Hematopoietic multipotent progenitor cell (in vitro differentiated cells): ENCODE results near the gene GFI1B. TPM values are rescaled to one million over a fixed set of nuclear protein-coding genes. Genes with fewer than 3 reads are reported as not detected.

Experiments used
- DNase-seq, 3 donors: peaks; one replicate each; pipeline ENCODE4 v3.0.0-alpha.2; 2011 to 2015; ENCODE audit warnings: low read depth in 2 of 3, low spot score in 2 of 3
- total RNA-seq: library from RNA; depleted of rRNA; stranded (reverse); fragments of >200 nt; gene quantifications from one replicate; pipeline ENCODE4 v1.2.3, GENCODE V29; 2012

Gene GFI1B
- total RNA-seq: 72.4 TPM

GRCh38 chr9:132978451-132979131 lies at the start of gene GFI1B:
Gene GFI1B, plus strand, starts transcription at chr9:132978694. Its CDS starts 7,985 bp downstream, at chr9:132986679.
- peak in 2 of 3 donors; percentile 44 to 64 for DNase-seq

GRCh38 chr9:132931178-132931735 lies 47.2 kb upstream of the GFI1B start:
- DNase-seq: no peak

GRCh38 chr9:132935026-132935425 lies 43.5 kb upstream of the GFI1B start:
- DNase-seq: no peak

GRCh38 chr9:132937463-132937901 lies 41.0 kb upstream of the GFI1B start:
- DNase-seq: no peak

GRCh38 chr9:132939169-132939568 lies 39.3 kb upstream of the GFI1B start:
- DNase-seq: no peak

- no peak for DNase-seq
Observed at GRCh38 chr9:132942541-132943182, 35.8 kb upstream of the GFI1B start.

GRCh38 chr9:132943651-132944293 lies 34.7 kb upstream of the GFI1B start:
- DNase-seq: peak in 2 of 3 donors; percentile 5 to 8

- DNase-seq: peak; percentile 85 to 97 (median 96)
Observed at GRCh38 chr9:132944294-132945185, 34.0 kb upstream of the GFI1B start, which contains the start of gene TSC1. Gene TSC1, minus strand, starts transcription at chr9:132944616. Its CDS starts 15,744 bp downstream, at chr9:132928872.

- DNase-seq: no peak
Observed at GRCh38 chr9:132945186-132946130, 33.0 kb upstream of the GFI1B start.

GRCh38 chr9:132946211-132946610 lies 32.3 kb upstream of the GFI1B start:
- DNase-seq: no peak

GRCh38 chr9:132946631-132947295 lies 31.7 kb upstream of the GFI1B start:
- DNase-seq: no peak

GRCh38 chr9:132947756-132948155 lies 30.7 kb upstream of the GFI1B start:
- DNase-seq: no peak

GRCh38 chr9:132948482-132949050 lies 29.9 kb upstream of the GFI1B start:
- no peak for DNase-seq

- no peak for DNase-seq
Observed at GRCh38 chr9:132949709-132950108, 28.8 kb upstream of the GFI1B start.

GRCh38 chr9:132955123-132955522 lies 23.4 kb upstream of the GFI1B start:
- no peak for DNase-seq

GRCh38 chr9:132955768-132956167 lies 22.7 kb upstream of the GFI1B start:
- no peak for DNase-seq

GRCh38 chr9:132957805-132958204 lies 20.7 kb upstream of the GFI1B start:
- no peak for DNase-seq

GRCh38 chr9:132961002-132961401 lies 17.5 kb upstream of the GFI1B start:
- no peak for DNase-seq
